ENCODE results near the gene PDE4D.

The PDE4D gene

DNA sequence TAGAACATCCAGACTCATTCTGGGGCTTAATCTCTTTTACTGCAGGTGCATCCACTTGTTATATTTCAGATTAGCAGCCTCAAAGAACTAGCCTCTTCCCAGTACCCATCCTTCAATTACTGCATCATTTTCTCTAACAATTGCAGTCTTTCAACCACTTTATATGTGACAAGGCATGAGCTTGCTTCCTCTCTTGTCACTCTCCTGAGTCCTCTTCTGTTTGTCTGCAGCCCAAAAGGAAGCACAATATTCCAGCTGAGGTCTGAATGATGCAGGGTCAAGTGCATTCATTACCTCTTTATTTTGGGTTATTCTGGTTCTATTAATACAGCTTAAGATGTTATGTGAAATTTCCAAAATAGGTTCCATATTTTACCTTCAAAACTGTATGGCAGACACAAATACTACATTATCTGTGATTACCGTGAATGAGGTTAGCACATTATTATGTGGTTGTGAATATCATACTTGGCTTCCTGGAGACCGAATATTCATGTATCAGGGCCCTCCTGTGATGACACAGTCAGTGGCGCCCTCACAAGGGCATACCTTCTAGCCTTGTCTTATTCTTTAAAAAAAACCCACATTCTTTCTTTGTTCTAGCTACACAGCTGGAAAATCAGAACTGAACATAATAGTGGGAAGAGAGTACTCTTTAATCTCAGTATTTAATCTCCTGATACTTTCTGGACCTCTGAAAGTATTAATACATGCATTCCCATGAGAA, 323.8 kb downstream of the PDE4D start:
- Histone ChIP-seq H3K27ac (ENCODE audit: low read length) (no peak overlapping the region), H3K9me3 (ENCODE audit: control insufficient read depth in 1 of 2, low read length in 2 of 2) (no peaks in the 10 kb centered on the region), H3K27me3 (ENCODE audit: low read depth, low read length) (no peaks in the 10 kb centered on the region), H3K36me3 (ENCODE audit: control insufficient read depth in 1 of 2, insufficient read depth in 2 of 2, low read length in 2 of 2) (no peaks in the 10 kb centered on the region), H3K4me3 (ENCODE audit: low read depth in 1 of 2, low read length in 2 of 2) (no peak overlapping the region), H3K4me1 (ENCODE audit: control insufficient read depth in 1 of 2, insufficient read depth in 2 of 2, low read length in 2 of 2) (no peaks in the 10 kb centered on the region)

GRCh38 chr5:59569158-59569557, 324.4 kb downstream of the PDE4D start:
- H3K27ac ChIP-seq (ENCODE audit: low read length): no peak overlapping the region
- no peaks in the 10 kb centered on the region for H3K27me3 ChIP-seq (ENCODE audit: low read depth, low read length)

DNA sequence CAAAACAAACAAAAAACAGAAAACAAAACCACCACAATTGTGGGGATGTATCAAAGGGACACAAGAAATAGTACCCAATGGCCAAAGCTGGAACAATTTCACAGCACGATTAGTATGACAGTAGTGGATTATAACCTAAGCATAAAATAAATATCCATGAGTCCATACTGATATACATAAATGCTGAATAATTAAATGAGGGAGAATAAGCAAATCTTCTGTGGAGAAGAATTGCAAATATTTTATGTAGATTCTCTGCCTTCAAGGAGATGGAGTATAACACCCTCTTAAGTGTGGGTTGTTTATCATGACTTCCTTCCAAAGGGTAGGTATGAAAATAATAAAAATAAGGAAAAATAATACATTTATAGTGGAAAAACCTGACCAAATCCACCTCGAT, 325.4 kb downstream of the PDE4D start:
- Histone ChIP-seq H3K27ac (ENCODE audit: low read length) (no peak overlapping the region), H3K4me3 (ENCODE audit: low read depth in 1 of 2, low read length in 2 of 2) (no peak overlapping the region), H3K9me3 (ENCODE audit: control insufficient read depth in 1 of 2, low read length in 2 of 2) (no peaks in the 10 kb centered on the region), H3K4me1 (ENCODE audit: control insufficient read depth in 1 of 2, insufficient read depth in 2 of 2, low read length in 2 of 2) (no peaks in the 10 kb centered on the region), H3K27me3 (ENCODE audit: low read depth, low read length) (no peaks in the 10 kb centered on the region), H3K36me3 (ENCODE audit: control insufficient read depth in 1 of 2, insufficient read depth in 2 of 2, low read length in 2 of 2) (no peaks in the 10 kb centered on the region)

More at GRCh38 chr5:59569158-59569557, 324.4 kb downstream of the PDE4D start:
- no peak overlapping the region for H3K4me3 ChIP-seq (ENCODE audit: low read depth in 1 of 2, low read length in 2 of 2)
- H3K9me3 ChIP-seq (ENCODE audit: control insufficient read depth in 1 of 2, low read length in 2 of 2): no peaks in the 10 kb centered on the region
- no peaks in the 10 kb centered on the region for H3K36me3 ChIP-seq (ENCODE audit: control insufficient read depth in 1 of 2, insufficient read depth in 2 of 2, low read length in 2 of 2)
- H3K4me1 ChIP-seq (ENCODE audit: control insufficient read depth in 1 of 2, insufficient read depth in 2 of 2, low read length in 2 of 2): no peaks in the 10 kb centered on the region

- Histone ChIP-seq H3K4me3 (ENCODE audit: low read depth in 1 of 2, low read length in 2 of 2) (no peak overlapping the region), H3K27ac (ENCODE audit: low read length) (no peak overlapping the region), H3K27me3 (ENCODE audit: low read depth, low read length) (no peaks in the 10 kb centered on the region), H3K9me3 (ENCODE audit: control insufficient read depth in 1 of 2, low read length in 2 of 2) (no peaks in the 10 kb centered on the region), H3K36me3 (ENCODE audit: control insufficient read depth in 1 of 2, insufficient read depth in 2 of 2, low read length in 2 of 2) (no peaks in the 10 kb centered on the region), H3K4me1 (ENCODE audit: control insufficient read depth in 1 of 2, insufficient read depth in 2 of 2, low read length in 2 of 2) (no peaks in the 10 kb centered on the region)
These were observed 328.0 kb downstream of the PDE4D start for GRCh38 chr5:59565551-59565950.

DNA sequence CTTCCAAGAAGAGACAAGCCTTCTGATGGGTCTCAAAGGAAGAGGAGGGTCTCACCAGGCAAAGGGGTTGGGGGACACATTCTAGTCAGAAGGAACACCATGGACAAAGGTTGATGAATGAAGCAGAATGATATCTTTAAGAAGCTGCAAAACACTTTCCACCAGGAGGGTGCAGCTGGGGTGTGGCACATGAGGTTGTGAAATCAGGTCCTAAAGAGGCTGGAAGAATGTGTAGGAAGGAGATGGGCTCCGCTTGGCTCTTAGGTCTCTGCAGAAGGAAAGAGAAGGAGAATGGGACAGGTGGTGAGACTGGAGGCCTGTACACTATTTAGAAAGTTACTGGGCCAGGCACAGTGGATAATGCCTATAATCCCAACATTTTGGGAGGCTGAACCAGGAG, 328.6 kb downstream of the PDE4D start:
- no peaks in the 10 kb centered on the region for H3K9me3 ChIP-seq (ENCODE audit: control insufficient read depth in 1 of 2, low read length in 2 of 2)
- no peaks in the 10 kb centered on the region for H3K27me3 ChIP-seq (ENCODE audit: low read depth, low read length)
- H3K36me3 ChIP-seq (ENCODE audit: control insufficient read depth in 1 of 2, insufficient read depth in 2 of 2, low read length in 2 of 2): no peaks in the 10 kb centered on the region
- H3K4me1 ChIP-seq (ENCODE audit: control insufficient read depth in 1 of 2, insufficient read depth in 2 of 2, low read length in 2 of 2): no peaks in the 10 kb centered on the region
- no peak overlapping the region for H3K27ac ChIP-seq (ENCODE audit: low read length)
- H3K4me3 ChIP-seq (ENCODE audit: low read depth in 1 of 2, low read length in 2 of 2): no peak overlapping the region

DNA sequence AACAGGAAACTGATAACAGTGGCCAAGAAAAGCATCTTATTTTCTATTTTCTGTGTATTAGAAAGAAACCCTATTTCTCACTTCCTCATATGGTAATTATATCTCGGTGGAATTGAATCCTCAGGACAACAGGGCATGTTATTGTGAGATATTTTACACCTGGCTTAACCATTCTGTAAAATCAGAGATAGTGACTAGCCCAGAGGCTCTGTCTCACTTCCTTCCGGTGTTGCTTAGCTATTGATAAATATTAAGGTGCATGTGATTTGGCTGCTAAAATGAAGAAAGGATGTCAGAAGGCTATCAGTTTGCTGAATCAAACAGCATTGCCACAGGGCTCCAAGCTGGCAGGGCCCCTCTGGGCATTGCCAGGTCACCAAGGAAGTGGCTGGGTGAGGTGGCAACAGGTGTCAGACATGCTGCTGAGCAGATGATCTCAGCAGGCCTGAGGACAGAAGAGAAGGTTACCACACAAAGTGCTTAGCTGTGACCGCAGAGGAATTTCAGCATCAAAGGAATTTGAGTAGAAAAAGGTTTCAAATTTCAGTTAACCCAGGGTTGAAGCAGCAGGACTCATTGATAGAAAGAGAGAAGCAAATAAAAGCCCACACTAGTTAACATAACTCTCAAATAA, 330.7 kb downstream of the PDE4D start:
- H3K27me3 ChIP-seq (ENCODE audit: low read depth, low read length): no peaks in the 10 kb centered on the region
- no peaks in the 10 kb centered on the region for H3K9me3 ChIP-seq (ENCODE audit: control insufficient read depth in 1 of 2, low read length in 2 of 2)
- H3K27ac ChIP-seq (ENCODE audit: low read length): no peak overlapping the region
- H3K36me3 ChIP-seq (ENCODE audit: control insufficient read depth in 1 of 2, insufficient read depth in 2 of 2, low read length in 2 of 2): no peaks in the 10 kb centered on the region
- H3K4me3 ChIP-seq (ENCODE audit: low read depth in 1 of 2, low read length in 2 of 2): no peak overlapping the region
- no peaks in the 10 kb centered on the region for H3K4me1 ChIP-seq (ENCODE audit: control insufficient read depth in 1 of 2, insufficient read depth in 2 of 2, low read length in 2 of 2)

DNA sequence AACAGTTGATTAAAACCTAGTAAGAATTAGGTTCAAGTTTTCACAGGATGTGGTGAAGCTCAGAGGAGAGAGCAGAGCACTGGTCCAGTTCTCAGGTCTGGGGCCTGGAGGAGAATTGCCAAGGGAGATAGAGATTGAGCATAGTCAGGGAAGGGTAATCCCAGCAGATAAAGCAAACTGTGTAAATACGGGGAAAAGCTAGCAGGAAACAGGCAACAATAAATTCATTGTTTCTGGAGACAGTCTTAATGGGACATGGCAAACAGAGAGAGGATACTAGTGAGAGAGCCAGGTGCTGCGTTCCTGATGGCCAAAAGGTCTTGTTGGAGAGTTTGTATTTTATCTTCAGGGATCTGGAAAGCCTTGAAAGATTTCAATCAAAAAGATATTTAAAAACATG, 333.0 kb downstream of the PDE4D start:
- H3K36me3 ChIP-seq (ENCODE audit: control insufficient read depth in 1 of 2, insufficient read depth in 2 of 2, low read length in 2 of 2): no peaks in the 10 kb centered on the region
- no peak overlapping the region for H3K4me3 ChIP-seq (ENCODE audit: low read depth in 1 of 2, low read length in 2 of 2)
- no peaks in the 10 kb centered on the region for H3K9me3 ChIP-seq (ENCODE audit: control insufficient read depth in 1 of 2, low read length in 2 of 2)
- no peaks in the 10 kb centered on the region for H3K27me3 ChIP-seq (ENCODE audit: low read depth, low read length)
- H3K4me1 ChIP-seq (ENCODE audit: control insufficient read depth in 1 of 2, insufficient read depth in 2 of 2, low read length in 2 of 2): no peaks in the 10 kb centered on the region
- no peak overlapping the region for H3K27ac ChIP-seq (ENCODE audit: low read length)

DNA sequence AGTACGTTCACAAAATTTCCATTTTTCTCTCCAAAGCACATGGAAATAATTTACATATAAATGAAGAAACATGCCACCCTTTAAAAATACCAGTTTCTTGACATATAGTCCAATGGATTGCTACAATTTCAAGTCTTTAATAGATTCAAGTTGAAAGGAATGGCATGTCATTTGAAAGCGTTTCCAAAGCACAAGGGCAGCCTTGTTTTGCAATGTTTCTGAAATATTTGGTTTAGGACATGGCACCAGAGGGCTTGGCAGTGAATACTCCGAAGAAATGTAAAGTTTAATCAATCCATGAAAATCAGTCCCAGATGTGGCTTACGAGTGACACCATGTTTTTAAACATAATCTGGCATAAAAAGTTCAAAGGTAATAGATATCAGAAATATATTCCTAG, 333.7 kb downstream of the PDE4D start:
- Histone ChIP-seq H3K36me3 (ENCODE audit: control insufficient read depth in 1 of 2, insufficient read depth in 2 of 2, low read length in 2 of 2) (no peaks in the 10 kb centered on the region), H3K4me1 (ENCODE audit: control insufficient read depth in 1 of 2, insufficient read depth in 2 of 2, low read length in 2 of 2) (no peaks in the 10 kb centered on the region), H3K9me3 (ENCODE audit: control insufficient read depth in 1 of 2, low read length in 2 of 2) (no peaks in the 10 kb centered on the region), H3K27ac (ENCODE audit: low read length) (no peak overlapping the region), H3K27me3 (ENCODE audit: low read depth, low read length) (no peaks in the 10 kb centered on the region), H3K4me3 (ENCODE audit: low read depth in 1 of 2, low read length in 2 of 2) (no peak overlapping the region)

DNA sequence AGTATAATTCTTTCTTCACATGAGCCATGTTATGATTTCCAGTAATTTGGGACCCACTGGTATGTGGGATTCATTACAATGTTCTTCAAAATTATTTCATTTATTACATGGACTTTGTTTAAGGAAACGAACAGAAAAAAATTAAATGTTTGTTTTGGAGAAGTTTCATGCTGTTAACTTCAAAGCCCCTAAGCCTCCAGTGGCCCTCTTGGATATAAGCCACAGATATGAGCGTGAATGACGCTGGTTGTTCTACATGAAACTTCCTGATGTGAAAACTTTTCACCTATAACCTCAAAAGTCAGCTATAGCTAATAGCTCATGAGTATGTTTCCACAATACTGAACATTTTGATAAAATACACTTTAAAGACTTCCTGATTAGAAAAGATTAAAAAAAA, 334.2 kb downstream of the PDE4D start:
- Histone ChIP-seq H3K4me1 (ENCODE audit: control insufficient read depth in 1 of 2, insufficient read depth in 2 of 2, low read length in 2 of 2) (no peaks in the 10 kb centered on the region), H3K36me3 (ENCODE audit: control insufficient read depth in 1 of 2, insufficient read depth in 2 of 2, low read length in 2 of 2) (no peaks in the 10 kb centered on the region), H3K27ac (ENCODE audit: low read length) (no peak overlapping the region), H3K4me3 (ENCODE audit: low read depth in 1 of 2, low read length in 2 of 2) (no peak overlapping the region), H3K27me3 (ENCODE audit: low read depth, low read length) (no peaks in the 10 kb centered on the region), H3K9me3 (ENCODE audit: control insufficient read depth in 1 of 2, low read length in 2 of 2) (no peaks in the 10 kb centered on the region)

GRCh38 chr5:59558501-59558900, 335.0 kb downstream of the PDE4D start:
- Histone ChIP-seq H3K27me3 (ENCODE audit: low read depth, low read length) (no peaks in the 10 kb centered on the region), H3K4me3 (ENCODE audit: low read depth in 1 of 2, low read length in 2 of 2) (no peak overlapping the region), H3K4me1 (ENCODE audit: control insufficient read depth in 1 of 2, insufficient read depth in 2 of 2, low read length in 2 of 2) (no peaks in the 10 kb centered on the region), H3K9me3 (ENCODE audit: control insufficient read depth in 1 of 2, low read length in 2 of 2) (no peaks in the 10 kb centered on the region), H3K27ac (ENCODE audit: low read length) (no peak overlapping the region), H3K36me3 (ENCODE audit: control insufficient read depth in 1 of 2, insufficient read depth in 2 of 2, low read length in 2 of 2) (no peaks in the 10 kb centered on the region)

GRCh38 chr5:59557572-59557971, 336.0 kb downstream of the PDE4D start:
- Histone ChIP-seq H3K4me1 (ENCODE audit: control insufficient read depth in 1 of 2, insufficient read depth in 2 of 2, low read length in 2 of 2) (no peaks in the 10 kb centered on the region), H3K9me3 (ENCODE audit: control insufficient read depth in 1 of 2, low read length in 2 of 2) (no peaks in the 10 kb centered on the region), H3K27ac (ENCODE audit: low read length) (no peak overlapping the region), H3K36me3 (ENCODE audit: control insufficient read depth in 1 of 2, insufficient read depth in 2 of 2, low read length in 2 of 2) (no peaks in the 10 kb centered on the region), H3K27me3 (ENCODE audit: low read depth, low read length) (no peaks in the 10 kb centered on the region), H3K4me3 (ENCODE audit: low read depth in 1 of 2, low read length in 2 of 2) (no peak overlapping the region)

- no peaks in the 10 kb centered on the region for H3K36me3 ChIP-seq (ENCODE audit: control insufficient read depth in 1 of 2, insufficient read depth in 2 of 2, low read length in 2 of 2)
- no peaks in the 10 kb centered on the region for H3K4me1 ChIP-seq (ENCODE audit: control insufficient read depth in 1 of 2, insufficient read depth in 2 of 2, low read length in 2 of 2)
- H3K27me3 ChIP-seq (ENCODE audit: low read depth, low read length): no peaks in the 10 kb centered on the region
- no peak overlapping the region for H3K27ac ChIP-seq (ENCODE audit: low read length)
- no peak overlapping the region for H3K4me3 ChIP-seq (ENCODE audit: low read depth in 1 of 2, low read length in 2 of 2)
- no peaks in the 10 kb centered on the region for H3K9me3 ChIP-seq (ENCODE audit: control insufficient read depth in 1 of 2, low read length in 2 of 2)
These were observed 337.9 kb downstream of the PDE4D start for GRCh38 chr5:59555596-59555995.
